HepG2 (cell line): ENCODE results near the gene IL3.

Source experiments
- PREB ChIP-seq: sonication (generic); formaldehyde crosslinking; IDR thresholded peaks from 2 replicates; pipeline ENCODE4 v1.4.0; 2020; ENCODE audit warnings: missing genetic modification reagents
- RERE ChIP-seq: IDR thresholded peaks from 2 replicates; pipeline ENCODE4 v1.6.1; 2016; ENCODE audit warnings: low read depth, missing genetic modification reagents, missing compliant biosample characterization
- SMAD1 ChIP-seq: sonication (generic); formaldehyde crosslinking; IDR thresholded peaks from 2 replicates; pipeline ENCODE4 v1.4.0; 2020; ENCODE audit warnings: missing genetic modification reagents, low read depth, mild to moderate bottlenecking, borderline replicate concordance
- ZBTB25 ChIP-seq: IDR thresholded peaks from 2 replicates; pipeline ENCODE4 v1.6.1; 2018; ENCODE audit warnings: missing genetic modification reagents
- ZMAT3 ChIP-seq: sonication (generic); formaldehyde crosslinking; conservative IDR thresholded peaks from 2 replicates; pipeline ENCODE4 v1.7.0; 2021; ENCODE audit warnings: missing genetic modification reagents
- ZNF335 ChIP-seq: sonication (generic); formaldehyde crosslinking; IDR thresholded peaks from 2 replicates; pipeline ENCODE4 v1.4.0; 2020; ENCODE audit warnings: missing genetic modification reagents

- TF ChIP-seq SMAD1 (CRISPR knock-in tag) (no peak), ZNF335 (CRISPR knock-in tag) (no peak), RERE (CRISPR knock-in tag) (no peak), ZMAT3 (CRISPR knock-in tag) (no peak), PREB (no peak), ZBTB25 (CRISPR knock-in tag) (no peak)
Measured at GRCh38 chr5:132071338-132071707, 10.9 kb downstream of the IL3 start.
